Type B pancreatic cell (in vitro differentiated cells): ENCODE data around the gene SRGAP2. TPM values are rescaled to one million over a fixed set of nuclear protein-coding genes. Genes with fewer than 3 reads are reported as not detected.
A peak's percentile ranks its signal among the peaks of the same experiment; 100 is the strongest.
"Not testable (repeated sequence)": the region's sequence is repeated elsewhere in the genome, so short reads cannot be mapped to it uniquely, and the experiment has no call there.

Experiments
- DNase-seq: peaks from one replicate; pipeline ENCODE4 v3.0.0; 2021; ENCODE audit warnings: mixed read lengths; ENCODE audit not compliant: unreplicated experiment; ENCODE audit errors: extremely low spot score
- H3K27ac Mint-ChIP-seq: 2 replicates; pipeline ENCODE4 v1.8.0; 2021; ENCODE audit warnings: mild to moderate bottlenecking, mixed read lengths
- H3K27me3 Mint-ChIP-seq: 2 replicates; pipeline ENCODE4 v1.8.0; 2021; ENCODE audit warnings: mixed read lengths
- H3K36me3 Mint-ChIP-seq: 2 replicates; pipeline ENCODE4 v1.8.0; 2021; ENCODE audit warnings: mixed read lengths
- H3K4me1 Mint-ChIP-seq: one replicate; pipeline ENCODE4 v1.8.0; 2021; ENCODE audit warnings: mixed read lengths; ENCODE audit not compliant: unreplicated experiment
- H3K4me3 Mint-ChIP-seq: 2 replicates; pipeline ENCODE4 v1.8.0; 2021; ENCODE audit warnings: mild to moderate bottlenecking, mixed read lengths
- H3K9me3 Mint-ChIP-seq: 2 replicates; pipeline ENCODE4 v1.8.0; 2021; ENCODE audit warnings: mixed read lengths
- total RNA-seq: library from RNA; stranded (reverse); gene quantifications from 2 replicates; pipeline ENCODE4 v1.2.1, GENCODE V29; 2021; ENCODE audit warnings: low replicate concordance

SRGAP2 gene
- total RNA-seq, 1 donor from 2014 or later, result 87.5 TPM

DNA sequence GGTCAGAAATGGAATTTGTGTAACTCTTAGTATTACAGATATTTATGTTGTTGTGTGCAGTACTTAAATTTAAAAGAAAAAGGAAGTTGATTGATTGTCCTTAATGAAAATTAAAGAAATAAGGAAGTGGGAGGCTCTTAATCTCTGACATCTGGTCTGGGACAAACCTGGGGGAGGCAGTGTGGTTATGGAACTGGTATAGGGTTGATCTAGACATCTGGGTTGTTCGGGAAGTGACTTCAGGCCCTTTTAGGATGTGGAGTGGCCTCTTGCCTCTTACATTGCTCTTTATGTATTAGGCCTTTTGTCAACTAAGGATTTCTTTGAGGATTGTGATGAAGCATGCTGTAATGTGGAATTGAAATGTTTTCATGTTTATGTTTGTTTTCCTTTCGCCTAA is 15.4 kb downstream of the SRGAP2 start:
- H3K27me3 Mint-ChIP-seq, H3K9me3 Mint-ChIP-seq, DNase-seq, H3K36me3 Mint-ChIP-seq, H3K4me3 Mint-ChIP-seq, H3K4me1 Mint-ChIP-seq, H3K27ac Mint-ChIP-seq: not testable (repeated sequence)

- not testable (repeated sequence) for H3K27ac Mint-ChIP-seq, H3K27me3 Mint-ChIP-seq, H3K4me1 Mint-ChIP-seq, DNase-seq, H3K4me3 Mint-ChIP-seq, H3K9me3 Mint-ChIP-seq, H3K36me3 Mint-ChIP-seq
Measured at GRCh38 chr1:206219514-206220331, 16.4 kb downstream of the SRGAP2 start.

- not testable (repeated sequence) for H3K36me3 Mint-ChIP-seq, H3K4me1 Mint-ChIP-seq, H3K27me3 Mint-ChIP-seq, DNase-seq, H3K9me3 Mint-ChIP-seq
- Mint-ChIP-seq H3K4me3 (peak overlapping the region; percentile 65), H3K27ac (peak overlapping the region; percentile 70)
Measured at GRCh38 chr1:206220332-206221000, 17.1 kb downstream of the SRGAP2 start.

- not testable (repeated sequence) for H3K36me3 Mint-ChIP-seq, H3K27ac Mint-ChIP-seq, H3K4me1 Mint-ChIP-seq, H3K4me3 Mint-ChIP-seq, H3K9me3 Mint-ChIP-seq, DNase-seq, H3K27me3 Mint-ChIP-seq
Measured at GRCh38 chr1:206221585-206221984, 18.2 kb downstream of the SRGAP2 start.

DNA sequence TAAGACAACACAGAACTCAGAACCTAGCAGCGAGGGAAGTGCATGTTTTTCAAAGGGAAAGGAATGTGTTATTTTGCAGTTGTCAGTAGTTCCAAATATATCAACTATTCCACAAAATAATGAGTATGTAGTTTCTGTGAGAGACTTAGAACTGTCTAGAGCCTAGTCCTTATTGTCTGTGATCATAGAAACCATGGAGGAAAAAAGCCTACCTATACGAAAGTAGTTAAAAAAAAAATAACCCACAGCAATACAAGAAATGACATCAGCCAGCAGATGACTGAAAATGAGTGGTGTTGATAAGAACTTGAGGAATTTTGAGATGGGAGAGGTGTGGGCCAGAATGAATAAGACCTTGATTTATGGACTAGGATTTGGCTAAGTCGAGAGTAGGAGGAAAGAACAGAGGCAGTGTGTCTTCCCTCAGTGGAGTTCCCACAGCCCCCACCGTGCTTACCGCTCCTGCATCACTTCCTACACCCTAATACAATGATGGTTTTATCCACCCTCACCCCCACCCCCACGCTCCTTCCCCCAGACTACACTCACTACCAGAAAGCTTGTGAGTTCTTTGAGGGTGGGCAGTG is 20.9 kb downstream of the SRGAP2 start:
- H3K4me1 Mint-ChIP-seq, H3K36me3 Mint-ChIP-seq, H3K27ac Mint-ChIP-seq, H3K9me3 Mint-ChIP-seq, H3K4me3 Mint-ChIP-seq, DNase-seq, H3K27me3 Mint-ChIP-seq: not testable (repeated sequence)

DNA sequence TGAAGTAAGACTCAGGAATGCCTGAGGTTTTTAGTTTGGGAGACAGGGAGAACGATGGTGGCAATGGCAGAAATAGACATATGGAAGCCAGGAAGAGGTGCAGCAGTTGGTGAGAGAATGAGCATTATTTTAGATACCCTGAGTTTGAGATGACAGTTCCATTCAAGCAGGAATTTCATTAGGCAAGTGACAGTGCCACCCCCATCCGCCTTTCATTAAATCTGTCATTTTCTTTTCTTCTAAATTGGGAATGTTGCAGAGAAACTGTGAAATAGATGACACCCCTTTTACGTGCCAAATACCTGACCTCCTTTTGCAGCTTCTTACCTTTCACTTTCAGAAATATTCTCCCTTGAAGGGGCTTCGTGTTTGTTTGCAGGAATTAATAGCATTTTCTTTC is 22.0 kb downstream of the SRGAP2 start:
- H3K9me3 Mint-ChIP-seq, H3K27ac Mint-ChIP-seq, DNase-seq, H3K4me1 Mint-ChIP-seq, H3K4me3 Mint-ChIP-seq, H3K36me3 Mint-ChIP-seq, H3K27me3 Mint-ChIP-seq: not testable (repeated sequence)

DNA sequence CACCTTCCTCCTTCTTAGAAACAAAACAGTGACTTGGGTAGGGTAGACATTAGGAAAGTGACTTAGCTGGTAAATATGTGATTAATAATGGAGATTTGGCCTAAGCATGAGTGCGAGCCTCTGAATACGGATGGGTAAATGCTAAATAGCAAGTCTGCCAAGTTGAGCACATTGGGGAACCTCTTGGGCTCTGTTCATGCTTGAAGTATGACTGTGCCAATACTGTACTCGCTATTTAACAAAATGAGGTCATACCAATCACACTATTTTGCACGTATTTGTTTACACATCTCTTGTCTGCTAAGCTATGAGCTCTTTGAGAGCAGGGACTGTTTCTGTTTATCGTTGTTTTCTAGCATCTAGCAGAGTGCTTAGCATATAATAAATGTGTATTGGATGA is 23.5 kb downstream of the SRGAP2 start:
- not testable (repeated sequence) for H3K4me1 Mint-ChIP-seq, H3K27me3 Mint-ChIP-seq, H3K9me3 Mint-ChIP-seq, H3K36me3 Mint-ChIP-seq, H3K27ac Mint-ChIP-seq, DNase-seq, H3K4me3 Mint-ChIP-seq

DNA sequence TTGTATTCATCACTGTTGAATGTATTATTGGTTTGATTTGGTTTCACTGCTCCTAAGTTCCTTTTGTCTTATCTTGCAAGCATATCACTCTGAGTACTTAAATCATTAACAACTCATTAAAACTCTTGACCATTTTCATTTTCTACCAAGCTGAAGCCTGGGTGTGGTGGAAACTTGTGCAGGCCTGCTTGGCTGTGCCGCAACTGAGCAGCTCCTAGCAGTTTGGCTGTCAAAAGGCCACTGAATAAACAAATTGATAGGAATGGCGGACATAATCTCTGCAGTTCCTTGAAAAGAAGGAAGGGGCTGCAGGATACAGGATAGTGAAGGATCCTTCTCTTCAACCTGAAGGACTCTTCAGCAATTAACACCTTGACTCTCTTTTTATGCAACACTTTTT is 25.9 kb downstream of the SRGAP2 start:
- not testable (repeated sequence) for H3K27ac Mint-ChIP-seq, H3K27me3 Mint-ChIP-seq, H3K9me3 Mint-ChIP-seq, DNase-seq, H3K4me3 Mint-ChIP-seq, H3K4me1 Mint-ChIP-seq, H3K36me3 Mint-ChIP-seq

DNA sequence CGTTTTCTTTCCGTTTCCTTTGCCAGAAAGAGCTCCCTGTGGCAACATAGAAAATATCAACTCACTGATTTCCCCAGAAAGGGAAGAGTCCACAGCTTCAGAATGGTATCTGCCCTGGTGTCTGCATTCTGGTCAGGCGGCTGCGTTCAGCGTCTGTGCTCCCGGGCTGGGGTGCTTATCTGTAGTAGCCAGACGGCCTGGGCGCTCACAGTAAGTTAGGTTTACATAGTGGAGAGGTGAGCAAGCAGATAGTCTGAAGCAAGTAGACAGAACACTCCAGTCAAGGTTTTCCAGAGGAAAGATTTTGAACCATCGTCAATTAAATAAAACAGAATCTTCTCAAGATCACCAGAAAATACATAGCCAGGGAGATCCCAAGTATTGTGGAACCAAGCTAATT is 28.6 kb downstream of the SRGAP2 start:
- H3K27me3 Mint-ChIP-seq, result not testable (repeated sequence)

DNA sequence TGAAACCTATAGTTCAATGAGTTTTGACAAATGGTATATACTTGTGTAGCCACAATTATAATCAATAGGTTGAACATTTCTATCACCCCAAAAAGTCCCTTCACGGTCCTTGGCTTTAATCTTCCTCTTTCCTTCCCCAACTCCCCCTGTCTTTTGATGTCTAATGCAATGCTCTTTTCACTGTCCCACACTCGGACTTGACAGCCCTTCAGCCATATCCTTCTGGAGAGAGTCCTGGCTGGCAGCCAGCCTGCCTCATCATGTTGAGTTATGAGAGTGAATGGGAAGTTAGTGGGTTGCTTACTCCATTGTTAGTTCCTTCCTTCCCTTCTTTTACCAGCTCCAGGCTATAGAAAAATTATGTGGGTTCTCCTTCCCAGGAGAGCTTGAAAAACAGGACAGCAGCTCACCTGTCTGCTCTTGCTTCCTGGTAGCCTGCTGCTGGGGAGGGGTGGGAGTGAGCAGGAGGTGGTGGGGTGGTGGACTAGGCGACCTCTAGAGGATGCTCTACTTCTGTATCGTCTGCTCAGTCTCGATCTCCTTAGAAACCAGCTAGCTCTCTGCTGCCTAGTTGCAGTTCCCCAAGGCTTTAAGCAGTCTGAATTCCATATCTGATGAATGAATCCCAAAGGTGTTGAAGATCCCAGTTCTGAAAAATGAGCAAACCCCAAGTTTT is 29.8 kb downstream of the SRGAP2 start:
- not testable (repeated sequence) for H3K4me3 Mint-ChIP-seq, H3K4me1 Mint-ChIP-seq, H3K36me3 Mint-ChIP-seq, H3K9me3 Mint-ChIP-seq, H3K27ac Mint-ChIP-seq, DNase-seq, H3K27me3 Mint-ChIP-seq

More for the DNA sequence above, 28.6 kb downstream of the SRGAP2 start:
- not testable (repeated sequence) for H3K4me3 Mint-ChIP-seq, DNase-seq, H3K36me3 Mint-ChIP-seq, H3K4me1 Mint-ChIP-seq, H3K27ac Mint-ChIP-seq, H3K9me3 Mint-ChIP-seq

- not testable (repeated sequence) for DNase-seq, H3K4me3 Mint-ChIP-seq, H3K4me1 Mint-ChIP-seq, H3K36me3 Mint-ChIP-seq, H3K9me3 Mint-ChIP-seq, H3K27ac Mint-ChIP-seq, H3K27me3 Mint-ChIP-seq
Measured at GRCh38 chr1:206234189-206234916, 31.0 kb downstream of the SRGAP2 start.

GRCh38 chr1:206235190-206235589 is 31.8 kb downstream of the SRGAP2 start:
- not testable (repeated sequence) for H3K27ac Mint-ChIP-seq, H3K4me3 Mint-ChIP-seq

GRCh38 chr1:206240288-206240687 is 36.9 kb downstream of the SRGAP2 start:
- H3K36me3 Mint-ChIP-seq, DNase-seq, H3K4me1 Mint-ChIP-seq, H3K27me3 Mint-ChIP-seq, H3K27ac Mint-ChIP-seq, H3K4me3 Mint-ChIP-seq, H3K9me3 Mint-ChIP-seq: not testable (repeated sequence)

More at GRCh38 chr1:206235190-206235589, 31.8 kb downstream of the SRGAP2 start:
- H3K36me3 Mint-ChIP-seq, H3K4me1 Mint-ChIP-seq, DNase-seq, H3K27me3 Mint-ChIP-seq, H3K9me3 Mint-ChIP-seq: not testable (repeated sequence)
